HepG2 (cell line): Measurements from ENCODE around the gene PRKAR1A. TPM values are rescaled to one million over a fixed set of nuclear protein-coding genes. Genes with fewer than 3 reads are reported as not detected.

ENCODE experiments used
- BORCS8-MEF2B ChIP-seq: sonication (generic); formaldehyde crosslinking; IDR thresholded peaks from 2 replicates; pipeline ENCODE4 v1.8.0; 2022; ENCODE audit warnings: mild to moderate bottlenecking, missing genetic modification reagents
- KDM5B ChIP-seq: sonication (generic); formaldehyde crosslinking; IDR thresholded peaks from 2 replicates; pipeline ENCODE4 v1.4.0; 2020; ENCODE audit warnings: missing genetic modification reagents, mild to moderate bottlenecking, borderline replicate concordance
- MTERF4 ChIP-seq: sonication (generic); formaldehyde crosslinking; IDR thresholded peaks from 2 replicates; pipeline ENCODE4 v1.8.0; 2023; ENCODE audit warnings: mild to moderate bottlenecking, missing genetic modification reagents
- NCOA2 ChIP-seq: sonication (generic); formaldehyde crosslinking; IDR thresholded peaks from 2 replicates; pipeline ENCODE4 v1.8.0; 2022; ENCODE audit warnings: inconsistent platforms
- NFE2 ChIP-seq: sonication (generic); formaldehyde crosslinking; IDR thresholded peaks from 2 replicates; pipeline ENCODE4 v1.4.0; 2020; ENCODE audit warnings: missing genetic modification reagents
- POGZ ChIP-seq: sonication (generic); formaldehyde crosslinking; IDR thresholded peaks from 2 replicates; pipeline ENCODE4 v1.4.0; 2020; ENCODE audit warnings: mild to moderate bottlenecking, missing genetic modification reagents
- SP2 ChIP-seq: sonication (generic); formaldehyde crosslinking; IDR thresholded peaks from 2 replicates; pipeline ENCODE4 v1.5.1; 2020; ENCODE audit warnings: mild to moderate bottlenecking, missing genetic modification reagents
- ZNF34 ChIP-seq: sonication (generic); formaldehyde crosslinking; IDR thresholded peaks from 2 replicates; pipeline ENCODE4 v1.4.0; 2020; ENCODE audit warnings: mild to moderate bottlenecking, missing genetic modification reagents, borderline replicate concordance
- ZNF543 ChIP-seq: sonication (generic); formaldehyde crosslinking; IDR thresholded peaks from 2 replicates; pipeline ENCODE4 v1.4.0; 2020; ENCODE audit warnings: mild to moderate bottlenecking, missing genetic modification reagents
- ZNF841 ChIP-seq: sonication (generic); formaldehyde crosslinking; IDR thresholded peaks from 2 replicates; pipeline ENCODE4 v1.8.1; 2023; ENCODE audit warnings: missing genetic modification reagents, borderline replicate concordance
- ZSCAN25 ChIP-seq: sonication (generic); formaldehyde crosslinking; IDR thresholded peaks from 2 replicates; pipeline ENCODE4 v1.8.0; 2022; ENCODE audit warnings: mild to moderate bottlenecking, missing genetic modification reagents
- ZSCAN30 ChIP-seq: sonication (generic); formaldehyde crosslinking; IDR thresholded peaks from 2 replicates; pipeline ENCODE4 v1.5.0; 2020; ENCODE audit warnings: mild to moderate bottlenecking, missing genetic modification reagents
- polyA plus RNA-seq, 8 experiments: library from polyadenylated mRNA; depleted of rRNA in 3 of 8; stranded (reverse) in 7 of 8; unstranded in 1 of 8; fragments of >200 nt; fragmentation: Illumina TruSeq in 4 of 8; extraction: Trizol in 4 of 8; gene quantifications; 2 replicates each; pipeline versions ENCODE4 v1.2.1 to v1.2.3, GENCODE V29; 2011 to 2016; ENCODE audit warnings: low read depth in 4 of 8, missing spikeins in 1 of 8, mixed read lengths in 1 of 8; ENCODE audit not compliant: insufficient read depth in 1 of 8
- total RNA-seq, 5 experiments: library from RNA; depleted of rRNA; stranded (reverse); fragments of >200 nt; fragmentation: Illumina TruSeq; extraction: Trizol; gene quantifications; 2 replicates each; pipeline ENCODE4 v1.2.3, GENCODE V29; 2016; ENCODE audit warnings: low read depth in 1 of 5
- TF ChIP-seq, protein P1 (sequence below): sonication (generic); formaldehyde crosslinking; IDR thresholded peaks from 2 replicates; pipeline ENCODE4 v1.8.1; 2023; ENCODE audit warnings: mild to moderate bottlenecking, missing genetic modification reagents

PRKAR1A gene
- total and polyA plus RNA-seq, 2 of the 13 experiments (the other 11 are each of a cell fraction or from before 2014, with no cell fraction given) = 265 to 266 TPM

DNA sequence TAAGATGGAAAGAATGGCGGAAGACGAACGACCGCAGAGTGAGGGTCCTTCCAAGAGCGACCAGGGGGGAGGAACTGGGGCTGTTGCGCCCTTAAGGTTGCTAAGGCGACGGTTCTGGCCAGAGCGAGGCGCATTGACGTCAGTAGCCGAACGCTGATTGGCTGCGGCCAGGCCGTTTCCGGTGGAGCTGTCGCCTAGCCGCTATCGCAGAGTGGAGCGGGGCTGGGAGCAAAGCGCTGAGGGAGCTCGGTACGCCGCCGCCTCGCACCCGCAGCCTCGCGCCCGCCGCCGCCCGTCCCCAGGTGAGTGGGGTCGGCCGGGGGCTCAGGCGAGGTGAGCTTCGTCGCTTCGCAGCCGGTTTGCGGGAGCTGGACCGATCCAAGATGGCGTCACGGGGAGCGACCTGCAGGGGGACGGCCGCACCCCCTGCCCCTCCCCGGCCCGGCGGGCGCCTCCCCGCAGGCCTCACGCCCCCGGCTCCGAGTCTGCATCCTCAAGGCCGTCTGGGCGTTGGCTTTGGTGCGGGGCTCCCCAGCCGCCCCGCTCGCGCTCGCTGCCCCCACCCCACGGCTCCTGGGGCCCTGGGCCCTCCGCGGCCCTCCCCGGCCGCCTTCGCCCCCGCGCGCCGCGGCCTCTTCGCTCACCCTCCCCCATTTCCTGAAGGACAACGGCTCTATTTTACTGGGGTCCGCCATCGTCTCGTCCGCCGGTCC lies at the start of gene PRKAR1A (continued):
- TF ChIP-seq KDM5B (CRISPR knock-in tag) = peak; percentile 77; the same call in 1 of the 2 replicates
- no peak for TF ChIP-seq ZNF543 (CRISPR knock-in tag)
- no peak for TF ChIP-seq ZNF841 (CRISPR knock-in tag)
- TF ChIP-seq ZSCAN25 = no peak
- no peak for TF ChIP-seq NFE2 (CRISPR knock-in tag)
- no peak for TF ChIP-seq ZNF34 (CRISPR knock-in tag)
- no peak; the same call in 1 of the 2 replicates for TF ChIP-seq MTERF4 (CRISPR knock-in tag)
- no peak for TF ChIP-seq POGZ (CRISPR knock-in tag)
- TF ChIP-seq BORCS8-MEF2B (CRISPR knock-in tag) = no peak
- peak; percentile 66 for TF ChIP-seq SP2 (CRISPR knock-in tag)
- no peak; the same call in none of the 2 replicates for TF ChIP-seq NCOA2
- TF ChIP-seq, protein P1, sequence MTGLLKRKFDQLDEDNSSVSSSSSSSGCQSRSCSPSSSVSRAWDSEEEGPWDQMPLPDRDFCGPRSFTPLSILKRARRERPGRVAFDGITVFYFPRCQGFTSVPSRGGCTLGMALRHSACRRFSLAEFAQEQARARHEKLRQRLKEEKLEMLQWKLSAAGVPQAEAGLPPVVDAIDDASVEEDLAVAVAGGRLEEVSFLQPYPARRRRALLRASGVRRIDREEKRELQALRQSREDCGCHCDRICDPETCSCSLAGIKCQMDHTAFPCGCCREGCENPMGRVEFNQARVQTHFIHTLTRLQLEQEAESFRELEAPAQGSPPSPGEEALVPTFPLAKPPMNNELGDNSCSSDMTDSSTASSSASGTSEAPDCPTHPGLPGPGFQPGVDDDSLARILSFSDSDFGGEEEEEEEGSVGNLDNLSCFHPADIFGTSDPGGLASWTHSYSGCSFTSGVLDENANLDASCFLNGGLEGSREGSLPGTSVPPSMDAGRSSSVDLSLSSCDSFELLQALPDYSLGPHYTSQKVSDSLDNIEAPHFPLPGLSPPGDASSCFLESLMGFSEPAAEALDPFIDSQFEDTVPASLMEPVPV (CRISPR knock-in tag) = peak; percentile 87; the same call in 1 of the 2 replicates
- no peak for TF ChIP-seq ZSCAN30 (CRISPR knock-in tag)
